GM12891 (cell line): ENCODE data around the gene PLAGL1.

Experiments used
- PAX5 ChIP-seq: IDR thresholded peaks from 2 replicates; pipeline ENCODE4 v1.6.1; 2011; ENCODE audit warnings: low read length, moderate library complexity, mild to moderate bottlenecking; ENCODE audit not compliant: insufficient read depth, severe bottlenecking
- POLR2A ChIP-seq: IDR thresholded peaks from 2 replicates; pipeline ENCODE4 v1.6.1; 2011; ENCODE audit warnings: low read depth, low read length, control low read depth
- POLR2AphosphoS5 ChIP-seq: IDR thresholded peaks from 2 replicates; pipeline ENCODE4 v1.6.1; 2011; ENCODE audit warnings: low read depth, low read length, control low read depth
- POU2F2 ChIP-seq: IDR thresholded peaks from 2 replicates; pipeline ENCODE4 v1.6.1; 2011; ENCODE audit warnings: low read depth, mild to moderate bottlenecking, control low read depth, low read length, moderate library complexity
- SPI1 ChIP-seq: IDR thresholded peaks from 2 replicates; pipeline ENCODE4 v1.6.1; 2011; ENCODE audit warnings: low read depth, low read length, control low read depth
- TAF1 ChIP-seq: IDR thresholded peaks from 2 replicates; pipeline ENCODE4 v1.6.1; 2011; ENCODE audit warnings: low read depth, low read length, control low read depth

- TF ChIP-seq POLR2A (no peak), PAX5 (no peak), TAF1 (no peak), POLR2AphosphoS5 (no peak), POU2F2 (no peak), SPI1 (no peak)
Measured at GRCh38 chr6:143949962-143950361, 58.1 kb downstream of the PLAGL1 start.
